Activated T-cell treated with anti-CD3 and anti-CD28 coated beads, Interleukin-2, amount 50 U/mL, for 72 hours (primary cell): Measurements from ENCODE around the gene ERMAP. TPM values are rescaled to one million over a fixed set of nuclear protein-coding genes. Genes with fewer than 3 reads are reported as not detected.
"Not testable (repeated sequence)": the region's sequence is repeated elsewhere in the genome, so short reads cannot be mapped to it uniquely, and the experiment has no call there.

Source experiments
- ATAC-seq, 2 donors: fragments of 150-1000 bp; cut with Tn5 transposase; replicated peaks in 1 of 2; 2 replicates each; pipeline ENCODE4 v1.10.0; 2021; ENCODE audit warnings: moderate library complexity in 2 of 2, mild to moderate bottlenecking in 1 of 2
- DNase-seq, 2 donors: peaks; one replicate each; pipeline ENCODE4 v3.0.0; 2021 to 2022; ENCODE audit warnings: mixed read lengths in 1 of 2
- H3K27ac Mint-ChIP-seq: one replicate; pipeline ENCODE4 v1.8.0; 2022; ENCODE audit warnings: mild to moderate bottlenecking, moderate library complexity, mixed read lengths
- H3K27me3 Mint-ChIP-seq: one replicate; pipeline ENCODE4 v1.8.0; 2022; ENCODE audit warnings: low read depth, mixed read lengths
- H3K36me3 Mint-ChIP-seq, 2 donors: one replicate each; pipeline ENCODE4 v1.8.0; 2022; ENCODE audit warnings: mixed read lengths in 2 of 2, mild to moderate bottlenecking in 1 of 2; ENCODE audit not compliant: insufficient read depth in 2 of 2
- H3K4me1 Mint-ChIP-seq: one replicate; pipeline ENCODE4 v1.8.0; 2022; ENCODE audit warnings: low read depth, mixed read lengths
- H3K4me3 Mint-ChIP-seq, 2 donors: one replicate each; pipeline ENCODE4 v1.8.0; 2022; ENCODE audit warnings: mild to moderate bottlenecking in 2 of 2, mixed read lengths in 2 of 2, moderate library complexity in 2 of 2
- H3K9me3 Mint-ChIP-seq, 2 donors: one replicate each; pipeline ENCODE4 v1.8.0; 2022; ENCODE audit warnings: mixed read lengths in 2 of 2
- total RNA-seq, 2 donors: library from RNA; stranded (reverse); gene quantifications; one replicate each; pipeline ENCODE4 v1.2.3, GENCODE V29; 2022

The ERMAP gene
- total RNA-seq, 2 donors from 2014 or later: 8.4 to 10.0 TPM

DNA sequence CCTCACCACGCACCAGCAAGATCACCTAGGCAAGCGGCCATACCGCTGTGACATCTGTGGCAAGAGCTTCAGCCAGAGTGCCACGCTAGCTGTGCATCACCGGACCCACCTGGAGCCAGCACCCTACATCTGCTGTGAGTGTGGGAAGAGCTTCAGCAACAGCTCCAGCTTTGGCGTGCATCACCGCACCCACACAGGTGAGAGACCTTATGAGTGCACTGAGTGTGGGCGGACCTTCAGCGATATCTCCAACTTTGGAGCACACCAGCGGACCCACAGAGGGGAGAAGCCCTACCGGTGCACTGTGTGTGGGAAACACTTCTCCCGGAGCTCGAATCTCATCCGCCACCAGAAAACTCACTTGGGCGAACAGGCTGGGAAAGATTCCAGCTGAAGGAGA lies 34.5 kb downstream of the ERMAP start:
- Mint-ChIP-seq H3K9me3 (peaks cover 0 to 2% of the 10 kb centered on the region in 2 donors), H3K4me3 (no peak overlapping the region), H3K36me3 (peaks cover 9 to 30% of the 10 kb centered on the region in 2 donors), H3K27ac (no peak overlapping the region), H3K4me1 (peaks cover 39% of the 10 kb centered on the region), H3K27me3 (no peaks in the 10 kb centered on the region)
- no peak for ATAC-seq
- no peak for DNase-seq

DNA sequence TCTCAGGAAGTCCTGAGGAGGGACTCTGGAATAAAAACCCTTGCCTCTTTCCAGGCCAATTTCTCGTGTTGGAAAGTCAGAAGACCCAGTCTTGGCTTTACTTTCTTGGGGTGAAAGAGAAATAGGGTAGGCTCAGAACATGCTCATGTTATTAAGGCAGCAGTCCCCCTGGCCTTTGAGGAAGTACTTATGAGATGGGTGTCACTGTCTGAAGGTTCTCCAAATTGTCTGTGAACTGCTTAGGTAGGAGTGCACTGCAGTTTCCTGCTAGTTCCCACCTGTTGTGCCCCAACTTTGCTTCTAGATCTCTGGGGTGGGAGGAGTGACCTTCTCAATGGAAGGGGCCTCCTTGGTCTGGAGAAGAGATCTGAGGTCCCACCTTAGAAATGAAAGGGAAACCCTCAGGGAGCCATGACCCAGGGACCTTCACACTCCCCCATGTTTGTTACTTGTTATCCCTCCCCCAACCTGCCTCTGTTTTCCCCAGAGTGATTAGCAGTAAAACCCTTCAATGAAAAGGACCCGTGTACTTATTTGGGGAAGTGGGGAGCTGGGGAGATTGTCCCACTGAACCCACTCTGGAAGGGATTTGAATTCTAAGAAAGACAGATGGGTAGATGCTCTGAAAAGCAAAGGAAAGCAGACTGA lies 35.2 kb downstream of the ERMAP start:
- peaks cover 0 to 2% of the 10 kb centered on the region in 2 donors for H3K9me3 Mint-ChIP-seq
- H3K27ac Mint-ChIP-seq: no peak overlapping the region
- DNase-seq (no peak), ATAC-seq (no peak)
- peaks cover 7 to 27% of the 10 kb centered on the region in 2 donors for H3K36me3 Mint-ChIP-seq
- H3K4me1 Mint-ChIP-seq: peaks cover 37% of the 10 kb centered on the region
- no peak overlapping the region for H3K4me3 Mint-ChIP-seq
- no peaks in the 10 kb centered on the region for H3K27me3 Mint-ChIP-seq

DNA sequence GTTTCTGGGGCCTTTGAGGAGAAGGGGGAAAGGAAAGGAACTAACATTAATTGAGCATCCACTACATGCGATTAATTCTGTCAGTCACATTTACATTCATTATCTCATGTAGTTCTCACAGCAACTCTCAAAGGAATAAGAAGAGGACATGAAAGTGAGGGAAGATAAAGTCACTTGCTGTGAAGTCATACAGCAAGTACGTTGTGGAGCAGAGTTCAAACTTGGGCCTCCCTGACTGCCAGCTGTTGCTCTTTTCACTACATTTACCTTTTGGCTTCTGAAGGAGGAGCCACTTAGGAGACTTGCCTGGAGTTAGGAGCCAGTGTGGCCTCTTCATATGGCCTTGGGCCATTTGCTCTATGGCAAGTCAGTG lies 35.7 kb downstream of the ERMAP start:
- Mint-ChIP-seq H3K4me1 (peaks cover 32% of the 10 kb centered on the region), H3K4me3 (no peak overlapping the region), H3K9me3 (peaks cover 0 to 2% of the 10 kb centered on the region in 2 donors), H3K27ac (no peak overlapping the region), H3K36me3 (peaks cover 6 to 23% of the 10 kb centered on the region in 2 donors), H3K27me3 (no peaks in the 10 kb centered on the region)
- ATAC-seq (no peak), DNase-seq (no peak)

DNA sequence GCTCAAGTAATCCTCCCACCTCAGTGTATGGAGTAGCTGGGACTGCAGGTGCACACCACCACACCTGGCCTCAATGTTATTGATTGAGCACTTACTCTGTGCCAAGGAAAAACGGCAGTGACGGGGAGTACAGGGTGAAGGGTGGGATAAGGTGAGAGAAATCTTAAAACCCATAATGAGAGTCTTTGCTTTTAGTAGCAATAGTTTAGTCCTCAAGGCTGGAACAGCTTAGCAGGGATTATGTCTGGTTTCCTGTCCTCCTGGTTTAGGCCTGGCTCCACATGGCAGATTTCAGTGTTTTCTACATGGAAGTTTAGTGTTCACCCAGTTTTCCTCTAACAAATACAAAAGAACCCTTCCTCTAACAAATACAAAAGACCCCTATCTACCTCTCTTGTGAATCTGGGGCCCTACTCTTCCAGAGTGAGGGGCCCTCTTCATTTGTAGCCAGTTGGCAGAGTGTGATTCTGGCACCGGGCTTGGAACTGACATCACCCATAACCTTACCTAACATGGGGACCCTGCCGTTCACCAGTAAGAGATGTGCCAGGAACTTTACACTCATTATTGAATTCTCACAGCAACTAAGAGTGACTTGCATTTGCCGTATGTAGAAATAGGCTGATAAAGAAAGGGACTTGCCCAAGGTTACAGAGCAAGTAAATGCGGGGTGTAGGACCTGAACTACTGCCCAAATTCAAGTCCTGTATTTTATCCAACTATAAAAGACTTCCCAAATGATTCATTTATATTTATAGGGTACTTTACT lies 36.4 kb downstream of the ERMAP start:
- no peaks in the 10 kb centered on the region for H3K27me3 Mint-ChIP-seq
- H3K36me3 Mint-ChIP-seq: peaks cover 6 to 24% of the 10 kb centered on the region in 2 donors
- no peak for ATAC-seq
- H3K4me1 Mint-ChIP-seq: peaks cover 25% of the 10 kb centered on the region
- H3K9me3 Mint-ChIP-seq: peaks cover 0 to 2% of the 10 kb centered on the region in 2 donors
- no peak overlapping the region for H3K4me3 Mint-ChIP-seq
- DNase-seq: no peak
- H3K27ac Mint-ChIP-seq: no peak overlapping the region

DNA sequence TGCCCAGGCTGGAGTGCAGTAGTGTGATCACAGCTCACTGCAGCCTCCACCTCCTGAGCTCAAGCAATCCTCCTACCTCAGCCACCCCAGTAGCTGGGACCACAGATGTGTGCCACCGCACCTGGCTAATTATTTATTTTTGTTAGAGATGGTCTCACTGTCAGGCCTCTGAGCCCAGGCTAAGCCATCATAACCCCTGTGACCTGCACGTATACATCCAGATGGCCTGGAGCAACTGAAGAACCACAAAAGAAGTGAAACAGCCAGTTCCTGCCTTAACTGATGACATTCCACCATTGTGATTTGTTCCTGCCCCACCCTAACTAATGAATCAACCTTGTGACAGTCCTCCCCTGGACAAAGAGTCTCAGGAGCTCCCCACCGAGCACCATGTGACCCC lies 39.6 kb downstream of the ERMAP start:
- not testable (repeated sequence) for H3K4me1 Mint-ChIP-seq, H3K9me3 Mint-ChIP-seq, H3K27ac Mint-ChIP-seq, H3K4me3 Mint-ChIP-seq, DNase-seq, ATAC-seq
- Mint-ChIP-seq H3K36me3 (peaks cover 1 to 11% of the 10 kb centered on the region in 2 donors), H3K27me3 (peaks cover 20% of the 10 kb centered on the region)

DNA sequence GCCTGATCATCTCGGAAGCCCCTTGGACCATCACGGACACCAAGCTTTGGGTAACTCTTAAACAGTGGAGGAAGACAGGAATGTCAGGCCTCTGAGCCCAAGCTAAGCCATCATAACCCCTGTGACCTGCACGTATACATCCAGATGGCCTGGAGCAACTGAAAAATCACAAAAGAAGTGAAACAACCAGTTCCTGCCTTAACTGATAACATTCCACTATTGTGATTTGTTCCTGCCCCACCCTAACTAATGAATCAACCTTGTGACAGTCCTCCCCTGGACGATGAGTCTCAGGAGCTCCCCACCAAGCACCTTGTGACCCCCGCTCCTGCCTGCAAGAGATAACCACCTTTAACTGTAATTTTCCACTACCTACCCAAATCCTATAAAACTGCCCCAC lies 42.4 kb downstream of the ERMAP start:
- H3K27me3 Mint-ChIP-seq: peaks cover 20% of the 10 kb centered on the region
- not testable (repeated sequence) for H3K4me1 Mint-ChIP-seq

DNA sequence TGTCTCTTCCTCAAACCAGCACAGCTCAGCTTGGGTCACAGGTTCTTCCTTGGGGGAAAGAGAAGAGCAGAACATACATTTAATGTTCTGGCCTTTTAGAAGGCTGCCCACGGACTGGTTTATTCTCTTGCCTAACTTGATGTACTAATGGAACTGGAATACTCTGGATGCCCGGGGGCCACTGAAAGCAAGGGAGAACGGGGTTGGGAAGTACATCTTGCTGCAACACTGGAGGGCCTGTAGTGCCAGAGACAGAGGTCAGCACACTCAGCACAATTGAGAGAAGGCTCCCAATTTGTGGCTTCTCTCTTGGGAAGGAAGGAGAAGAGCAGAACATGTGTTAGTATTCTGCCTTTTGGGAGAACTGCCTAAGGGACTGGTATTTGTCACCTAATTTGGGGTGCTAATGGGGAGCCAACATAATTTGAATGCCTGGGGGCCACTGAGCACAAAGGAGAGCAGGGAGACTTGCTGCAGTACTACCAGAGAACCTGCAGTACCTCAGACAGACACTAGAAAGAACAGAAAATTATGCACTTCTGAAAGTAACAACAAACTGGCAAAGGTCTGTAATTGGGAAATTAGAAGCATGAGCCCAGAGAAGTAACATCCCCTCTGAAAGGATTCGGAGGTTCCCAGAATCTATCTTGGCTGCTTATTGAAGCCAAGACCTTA lies 43.6 kb downstream of the ERMAP start:
- Mint-ChIP-seq H3K36me3 (peaks cover 1 to 8% of the 10 kb centered on the region in 2 donors), H3K4me1 (no peaks in the 10 kb centered on the region), H3K4me3 (no peak overlapping the region), H3K27me3 (peaks cover 20% of the 10 kb centered on the region), H3K9me3 (peaks cover 4 to 7% of the 10 kb centered on the region in 2 donors), H3K27ac (no peak overlapping the region)
- no peak for DNase-seq
- no peak for ATAC-seq

More for the DNA sequence above, 42.4 kb downstream of the ERMAP start:
- not testable (repeated sequence) for H3K36me3 Mint-ChIP-seq, H3K4me3 Mint-ChIP-seq, ATAC-seq, H3K9me3 Mint-ChIP-seq, DNase-seq, H3K27ac Mint-ChIP-seq

DNA sequence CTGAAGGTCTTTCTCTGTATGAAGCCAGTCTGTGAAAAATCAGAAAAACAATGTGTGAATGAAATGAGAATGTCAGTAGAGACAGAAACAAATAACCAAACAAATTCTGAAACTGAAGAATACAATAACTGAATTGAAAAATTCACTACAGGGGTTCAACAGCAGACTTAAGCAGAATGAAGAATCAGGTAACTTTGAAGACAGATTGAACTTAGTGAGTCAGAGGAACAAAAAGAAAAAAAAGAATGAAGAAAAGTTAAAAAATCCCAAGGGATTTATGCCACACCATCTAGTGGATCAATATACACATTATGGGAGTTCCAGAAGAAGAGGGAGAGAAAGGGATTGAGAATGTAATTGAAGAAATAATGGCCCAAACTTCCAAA lies 44.1 kb downstream of the ERMAP start:
- Mint-ChIP-seq H3K4me3 (no peak overlapping the region), H3K27me3 (peaks cover 20% of the 10 kb centered on the region), H3K4me1 (no peaks in the 10 kb centered on the region), H3K36me3 (peaks cover 1 to 7% of the 10 kb centered on the region in 2 donors), H3K9me3 (peaks cover 4 to 7% of the 10 kb centered on the region in 2 donors), H3K27ac (no peak overlapping the region)
- no peak for ATAC-seq
- DNase-seq: no peak

DNA sequence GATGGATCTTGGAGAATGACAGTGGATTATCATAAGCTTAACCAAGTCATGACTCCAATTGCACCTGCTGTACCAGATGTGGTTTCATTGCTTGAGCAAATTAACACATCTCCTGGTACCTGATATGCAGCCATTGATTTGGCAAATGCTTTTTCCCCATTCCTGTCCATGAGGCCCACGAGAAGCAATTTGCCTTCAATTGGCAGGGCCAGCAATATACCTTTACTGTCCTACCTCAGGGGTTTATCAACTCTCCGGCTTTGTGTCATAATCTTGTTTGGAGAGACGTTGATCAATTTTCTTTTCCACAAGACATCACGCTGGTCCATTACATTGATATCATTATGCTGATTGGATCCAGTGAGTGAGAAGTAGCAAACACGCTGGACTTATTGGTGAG lies 49.6 kb downstream of the ERMAP start:
- H3K4me3 Mint-ChIP-seq: no peak overlapping the region
- no peaks in the 10 kb centered on the region for H3K9me3 Mint-ChIP-seq
- DNase-seq (no peak), ATAC-seq (no peak)
- no peaks in the 10 kb centered on the region for H3K36me3 Mint-ChIP-seq
- H3K27ac Mint-ChIP-seq: no peak overlapping the region
- no peaks in the 10 kb centered on the region for H3K4me1 Mint-ChIP-seq
- no peaks in the 10 kb centered on the region for H3K27me3 Mint-ChIP-seq

DNA sequence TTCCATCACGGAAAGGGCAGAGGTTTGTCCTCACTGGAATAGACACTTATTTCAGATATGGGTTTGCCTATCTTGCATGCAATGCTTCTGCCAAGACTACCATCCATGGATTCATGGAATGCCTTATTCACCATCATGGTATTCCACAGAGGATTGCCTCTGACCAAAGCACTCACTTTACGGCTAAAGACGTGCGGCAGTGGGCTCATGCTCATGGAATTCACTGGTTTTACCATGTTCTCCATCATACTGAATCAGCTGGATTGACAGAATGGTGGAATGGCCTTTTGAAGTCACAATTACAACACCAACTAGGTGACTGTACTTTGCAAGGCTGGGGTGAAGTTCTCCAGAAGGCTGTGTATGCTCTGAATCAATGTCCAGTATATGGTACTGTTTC lies 51.5 kb downstream of the ERMAP start:
- not testable (repeated sequence) for H3K27ac Mint-ChIP-seq, H3K4me1 Mint-ChIP-seq, DNase-seq, H3K36me3 Mint-ChIP-seq, H3K27me3 Mint-ChIP-seq, H3K4me3 Mint-ChIP-seq, H3K9me3 Mint-ChIP-seq, ATAC-seq

DNA sequence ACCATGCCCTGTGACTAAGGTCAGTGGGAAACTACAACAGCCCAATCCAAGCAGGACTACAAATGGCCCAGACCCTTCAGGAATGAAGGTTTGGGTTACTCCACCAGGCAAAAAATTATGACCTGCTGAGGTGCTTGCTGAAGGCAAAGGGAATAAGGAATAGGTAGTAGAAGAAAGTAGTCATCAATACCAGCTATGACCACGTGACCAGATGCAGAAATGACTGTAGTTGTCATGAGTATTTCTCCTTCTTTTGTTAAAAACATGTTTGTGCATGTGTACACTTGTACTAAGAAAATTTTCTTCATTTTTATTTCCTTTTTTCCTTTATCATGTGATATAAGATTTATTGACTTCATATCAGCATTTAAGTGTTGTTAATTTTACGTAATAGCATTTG lies 52.3 kb downstream of the ERMAP start:
- DNase-seq, H3K4me1 Mint-ChIP-seq, H3K27me3 Mint-ChIP-seq, H3K9me3 Mint-ChIP-seq, ATAC-seq, H3K36me3 Mint-ChIP-seq, H3K4me3 Mint-ChIP-seq, H3K27ac Mint-ChIP-seq: not testable (repeated sequence)

DNA sequence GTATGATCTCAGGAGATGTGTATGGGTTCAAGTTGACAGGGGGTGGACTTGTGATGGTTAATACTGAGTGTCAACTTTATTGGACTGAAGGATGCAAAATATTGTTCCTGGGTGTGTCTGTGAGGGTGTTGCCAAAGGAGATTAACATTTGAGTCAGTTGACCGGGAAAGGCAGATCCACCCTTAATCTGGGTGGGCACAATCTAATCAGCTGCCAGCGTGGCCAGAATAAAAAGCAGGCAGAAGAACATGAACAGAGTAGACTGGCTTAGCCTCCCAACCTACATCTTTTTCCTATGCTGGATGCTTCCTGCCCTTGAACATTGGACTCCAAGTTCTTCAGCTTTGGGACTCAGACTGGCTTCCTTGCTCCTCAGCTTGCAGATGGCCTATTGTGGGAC lies 52.8 kb downstream of the ERMAP start:
- H3K4me3 Mint-ChIP-seq, H3K36me3 Mint-ChIP-seq, H3K9me3 Mint-ChIP-seq, H3K27me3 Mint-ChIP-seq, H3K4me1 Mint-ChIP-seq, ATAC-seq, H3K27ac Mint-ChIP-seq, DNase-seq: not testable (repeated sequence)

DNA sequence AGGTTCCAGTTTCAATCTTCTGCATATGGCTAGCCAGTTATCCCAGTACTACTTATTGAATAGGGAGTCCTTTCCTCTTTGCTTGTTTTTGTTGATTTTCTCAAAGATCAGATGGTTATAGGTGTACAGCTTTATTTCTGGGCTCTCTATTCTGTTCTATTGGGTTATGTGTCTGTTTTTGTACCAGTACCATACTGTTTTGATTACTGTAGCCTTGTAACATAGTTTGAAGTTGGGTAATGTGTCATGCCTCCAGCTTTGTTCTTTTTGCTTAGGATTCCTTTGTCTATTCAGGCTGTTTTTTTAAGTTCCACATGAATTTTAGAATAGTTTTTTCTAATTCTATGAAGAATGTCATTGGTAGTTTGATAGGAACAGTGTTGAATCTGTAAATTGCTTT lies 56.2 kb downstream of the ERMAP start:
- ATAC-seq, H3K27ac Mint-ChIP-seq, H3K4me1 Mint-ChIP-seq, H3K4me3 Mint-ChIP-seq, H3K27me3 Mint-ChIP-seq, DNase-seq, H3K36me3 Mint-ChIP-seq: not testable (repeated sequence)
- peaks cover 5 to 11% of the 10 kb centered on the region in 2 donors for H3K9me3 Mint-ChIP-seq
